Ovary (tissue), 9 donors: ENCODE results near the gene GLYAT. TPM values are rescaled to one million over a fixed set of nuclear protein-coding genes. Genes with fewer than 3 reads are reported as not detected.

Experiments used
- DNase-seq, 5 donors: peaks; one replicate each; pipeline ENCODE4 v3.0.0-alpha.2; 2019 to 2020
- H3K27ac ChIP-seq, 2 donors: fragments of 200-600 bp; one replicate each; pipeline versions ENCODE4 v1.5.1 to v1.8.0; 2019 to 2022
- H3K27me3 ChIP-seq: fragments of 200-600 bp; one replicate; pipeline ENCODE4 v1.8.0; 2022
- H3K36me3 ChIP-seq: fragments of 200-600 bp; sonication (generic); one replicate; pipeline ENCODE4 v1.5.1; 2019
- H3K4me1 ChIP-seq: one replicate; pipeline ENCODE4 v1.8.1; 2013; ENCODE audit warnings: mild to moderate bottlenecking, moderate library complexity; ENCODE audit not compliant: insufficient read depth
- H3K4me3 ChIP-seq: fragments of 200-600 bp; sonication (generic); one replicate; pipeline ENCODE4 v1.5.1; 2017
- H3K9me3 ChIP-seq, 2 donors: fragments of 200-600 bp in 1 of 2; sonication (generic) in 1 of 2; one replicate each; pipeline versions ENCODE4 v1.5.1 to v1.8.1; 2013 to 2019; ENCODE audit warnings: mild to moderate bottlenecking in 1 of 2, moderate library complexity in 1 of 2
- CTCF ChIP-seq, 3 donors: fragments of 450-650 bp in 2 of 3; fragments of 200-600 bp in 1 of 3; IDR thresholded peaks; one replicate each; pipeline versions ENCODE4 v1.5.1 to v1.8.0; 2016 to 2022; ENCODE audit warnings: antibody characterized with exemption in 3 of 3, mild to moderate bottlenecking in 1 of 3
- EP300 ChIP-seq: sonication (generic); formaldehyde crosslinking; IDR thresholded peaks from one replicate; pipeline ENCODE4 v1.6.1; 2017; ENCODE audit warnings: antibody characterized with exemption
- POLR2A ChIP-seq: fragments of 450-650 bp; IDR thresholded peaks from one replicate; pipeline ENCODE4 v1.6.1; 2017; ENCODE audit warnings: antibody characterized with exemption, mild to moderate bottlenecking, moderate library complexity
- WGBS, 3 donors: extraction: QIAGEN DNeasy Blood & Tissue Kit in 1 of 3; methylation state at CpG; one replicate each; pipeline versions ENCODE4 v1.1.5 to v1.1.7; 2013 to 2017; 5-methylcytosine and 5-hydroxymethylcytosine counted together
- intact Hi-C, 4 donors: fragments of 100-400 bp; cut with DNase I; formaldehyde crosslinking; loops; one replicate each; pipeline versions ENCODE4 v1.11.0 to v1.15.1; 2022 to 2023
- polyA plus RNA-seq, 2 donors: library from polyadenylated mRNA; stranded (reverse); fragments of 200-250 nt in 1 of 2; fragments of 350-450 nt in 1 of 2; fragmentation: Illumina TruSeq in 1 of 2; extraction: RNeasy Lipid Tissue Mini Kit (QIAGEN cat#74804) in 1 of 2; gene quantifications; one replicate each; pipeline ENCODE4 v1.2.3, GENCODE V29; 2013 to 2014
- total RNA-seq, 7 donors: library from RNA; depleted of rRNA in 2 of 7; stranded (reverse); fragments of >200 nt in 2 of 7; fragmentation: NEBNext Ultra II Directional in 3 of 7; extraction: Animal tissue kit (Norgen Biotek cat#: 25700) in 3 of 7; gene quantifications; one replicate each; pipeline versions ENCODE4 v1.1.0 to v1.2.4, GENCODE V29; 2016 to 2023
- donor health status: DM: no; HTN: no; CAD: no; lungs with moderate emphysema.
- donor health status: DM: no; HTN: no; CAD: no.
- donor health status: Bipolar disorder and iron deficiency.
- donor health status: DM: yes; HTN: yes; CAD: no.
- donor health status: DM: no; HTN: no; CAD: no.
- donor health status: DM: yes; HTN: yes; CAD: no.

The GLYAT gene
- total and polyA plus RNA-seq, 9 donors: 0.18 TPM; not detected in 8

GRCh38 chr11:58765078-58765477, 33.3 kb upstream of the GLYAT start:
- Histone ChIP-seq H3K4me3 (no peak overlapping the region), H3K9me3 (no peaks in the 10 kb centered on the region), H3K27me3 (no peaks in the 10 kb centered on the region), H3K4me1 (no peaks in the 10 kb centered on the region), H3K36me3 (no peaks in the 10 kb centered on the region), H3K27ac (no peak overlapping the region)
- TF ChIP-seq EP300: no peak
- no peak for TF ChIP-seq POLR2A
- TF ChIP-seq CTCF (IDR thresholded peaks at IDR 0.05): no peak
- DNase-seq: no peak
- intact Hi-C loops: no loop called here
- WGBS, 3 donors: 68 to 80% (median 69%) methylated on average over 1 of the region's 1 CpG

DNA sequence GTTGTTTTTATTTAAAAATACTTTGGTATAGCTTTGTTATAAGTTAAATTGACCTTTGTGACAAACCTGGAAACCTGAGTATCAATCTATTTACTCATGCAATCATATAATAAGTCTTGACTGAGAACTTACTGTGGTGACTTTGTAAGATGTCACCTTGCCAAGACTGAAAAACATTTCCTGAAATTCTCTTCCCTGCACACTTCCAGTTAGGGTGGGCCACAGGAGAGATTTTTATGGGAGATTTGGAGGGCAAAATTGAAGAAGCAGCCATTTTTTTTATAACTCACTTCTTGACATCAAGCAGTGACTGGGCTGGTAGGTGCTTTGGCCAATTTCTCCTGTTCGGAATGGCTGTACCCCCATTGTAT, 31.4 kb upstream of the GLYAT start:
- Histone ChIP-seq H3K9me3 (no peaks in the 10 kb centered on the region), H3K4me1 (no peaks in the 10 kb centered on the region), H3K36me3 (no peaks in the 10 kb centered on the region), H3K27me3 (no peaks in the 10 kb centered on the region), H3K4me3 (no peak overlapping the region), H3K27ac (no peak overlapping the region)
- TF ChIP-seq POLR2A (no peak), CTCF (IDR thresholded peaks at IDR 0.05) (no peak), EP300 (no peak)
- 91 to 100% (median 91%) methylated on average over 1 of the region's 1 CpG for whole genome bisulfite sequencing, 3 donors
- no peak for DNase-seq
- intact Hi-C loops: no loop called here

- Histone ChIP-seq H3K27me3 (no peaks in the 10 kb centered on the region), H3K36me3 (no peaks in the 10 kb centered on the region), H3K9me3 (no peaks in the 10 kb centered on the region), H3K4me3 (no peak overlapping the region), H3K4me1 (no peaks in the 10 kb centered on the region), H3K27ac (no peak overlapping the region)
- DNase-seq: no peak
- TF ChIP-seq CTCF (IDR thresholded peaks at IDR 0.05) (no peak), POLR2A (no peak), EP300 (no peak)
- intact Hi-C loops: no loop called here
- 60 to 74% (median 62%) methylated on average over 6 of the region's 6 CpGs for WGBS, 3 donors
These were observed 30.8 kb upstream of the GLYAT start for GRCh38 chr11:58762284-58763119.

GRCh38 chr11:58757439-58757838, 25.7 kb upstream of the GLYAT start:
- TF ChIP-seq CTCF (IDR thresholded peaks at IDR 0.05) (no peak), POLR2A (no peak), EP300 (no peak)
- no peaks in the 10 kb centered on the region for H3K9me3 ChIP-seq
- intact Hi-C loops: no loop called here

More at GRCh38 chr11:58757439-58757838, 25.7 kb upstream of the GLYAT start:
- DNase-seq: no peak
- no peaks in the 10 kb centered on the region for H3K36me3 ChIP-seq
- no peak overlapping the region for H3K27ac ChIP-seq
- H3K4me3 ChIP-seq: no peak overlapping the region
- no peaks in the 10 kb centered on the region for H3K4me1 ChIP-seq
- H3K27me3 ChIP-seq: no peaks in the 10 kb centered on the region
